ENCODE data around the gene NFKBIL1. TPM values are rescaled to one million over a fixed set of nuclear protein-coding genes. Genes with fewer than 3 reads are reported as not detected.

The NFKBIL1 gene
- total and polyA plus RNA-seq, 9 of the 15 experiments (the other 6 are each of a cell fraction or from before 2014, with no cell fraction given), result 0.49 to 33.1 (median 7.6) TPM

- peak; percentile 50 for TF ChIP-seq NEUROD1 (IDR thresholded peaks at IDR 0.05; ENCODE audit: borderline replicate concordance, low read depth, low read length, partially characterized antibody)
- TF ChIP-seq ZBTB2 (IDR thresholded peaks at IDR 0.05), result peak; percentile 73; the same call in 1 of the 2 replicates
- peak; percentile 82; the same call in 1 of the 2 replicates for TF ChIP-seq THAP12 (CRISPR knock-in tag; IDR thresholded peaks at IDR 0.05)
- peak; percentile 82 for TF ChIP-seq CCNT2 (IDR thresholded peaks at IDR 0.05; ENCODE audit: borderline replicate concordance, extremely low read depth, insufficient read length, low read depth, low read length)
- peak; percentile 9 for TF ChIP-seq E2F8 (IDR thresholded peaks at IDR 0.05; ENCODE audit: low read depth, partially characterized antibody)
- TF ChIP-seq SMAD2 (IDR thresholded peaks at IDR 0.05; ENCODE audit: low read depth, low read length), result no peak
- TF ChIP-seq ZBTB12 (CRISPR knock-in tag; IDR thresholded peaks at IDR 0.05), result peak; percentile 48; the same call in 1 of the 2 replicates
- peak; percentile 63; the same call in 1 of the 2 replicates for TF ChIP-seq SOX6 (IDR thresholded peaks at IDR 0.05)
- TF ChIP-seq NFYB (IDR thresholded peaks at IDR 0.05; ENCODE audit: extremely low read depth, insufficient read length), result no peak
- TF ChIP-seq CHD4 (IDR thresholded peaks at IDR 0.05; ENCODE audit: insufficient read depth, insufficient replicate concordance, low read depth, low read length, poor library complexity, severe bottlenecking), result no peak
- TF ChIP-seq HDAC8 (tag; IDR thresholded peaks at IDR 0.05), result no peak
- no peak for TF ChIP-seq THRA (IDR thresholded peaks at IDR 0.05)
- peak; percentile 83 for TF ChIP-seq NR2C2 (CRISPR knock-in tag; IDR thresholded peaks at IDR 0.05)
- TF ChIP-seq NR2C2 (tag; IDR thresholded peaks at IDR 0.05), result no peak
- no peak for TF ChIP-seq PCBP2 (IDR thresholded peaks at IDR 0.05; ENCODE audit: low read depth, low read length, poor library complexity, severe bottlenecking)
- TF ChIP-seq ZNF197 (CRISPR knock-in tag; IDR thresholded peaks at IDR 0.05; ENCODE audit: low read depth), result no peak
- TF ChIP-seq BHLHE40 (IDR thresholded peaks at IDR 0.05; ENCODE audit: low read length), result peak; percentile 74
- peak; percentile 81 for TF ChIP-seq ZNF12 (CRISPR knock-in tag; IDR thresholded peaks at IDR 0.05)
These were observed 33.5 kb downstream of the NFKBIL1 start (continued) for GRCh38 chr6:31580807-31581433.
